ENCODE data around the gene CCDC92. TPM values are rescaled to one million over a fixed set of nuclear protein-coding genes. Genes with fewer than 3 reads are reported as not detected.
"Not testable (repeated sequence)": the region's sequence is repeated elsewhere in the genome, so short reads cannot be mapped to it uniquely, and the experiment has no call there.

Gene CCDC92
- total RNA-seq, 1 donor from 2014 or later = 25.9 TPM

- DNase-seq (ENCODE audit: low read depth) = no peak
Observed at GRCh38 chr12:123952037-123952436, 20.6 kb downstream of the CCDC92 start.

GRCh38 chr12:123951467-123951866, 21.2 kb downstream of the CCDC92 start:
- DNase-seq (ENCODE audit: low read depth) = no peak
- H3K4me3 ChIP-seq (ENCODE audit: low read depth, low read length) = no peak overlapping the region
- no peak for TF ChIP-seq CTCF (conservative IDR thresholded peaks at IDR 0.05; ENCODE audit: low read depth, low read length)

More at GRCh38 chr12:123952037-123952436, 20.6 kb downstream of the CCDC92 start:
- no peak overlapping the region for H3K4me3 ChIP-seq (ENCODE audit: low read depth, low read length)
- TF ChIP-seq CTCF (conservative IDR thresholded peaks at IDR 0.05; ENCODE audit: low read depth, low read length) = no peak

- no peak for TF ChIP-seq CTCF (conservative IDR thresholded peaks at IDR 0.05; ENCODE audit: low read depth, low read length)
- no peak for DNase-seq (ENCODE audit: low read depth)
- no peak overlapping the region for H3K4me3 ChIP-seq (ENCODE audit: low read depth, low read length)
Observed at GRCh38 chr12:123950476-123951349, 21.9 kb downstream of the CCDC92 start.

- DNase-seq (ENCODE audit: low read depth) = no peak
- H3K4me3 ChIP-seq (ENCODE audit: low read depth, low read length) = no peak overlapping the region
- TF ChIP-seq CTCF (conservative IDR thresholded peaks at IDR 0.05; ENCODE audit: low read depth, low read length) = no peak
Observed at GRCh38 chr12:123949770-123950165, 22.9 kb downstream of the CCDC92 start.

GRCh38 chr12:123948796-123949769, 23.5 kb downstream of the CCDC92 start:
- DNase-seq (ENCODE audit: low read depth) = no peak
- H3K4me3 ChIP-seq (ENCODE audit: low read depth, low read length) = no peak overlapping the region
- TF ChIP-seq CTCF (conservative IDR thresholded peaks at IDR 0.05; ENCODE audit: low read depth, low read length) = no peak

GRCh38 chr12:123948401-123948795, 24.2 kb downstream of the CCDC92 start:
- no peak overlapping the region for H3K4me3 ChIP-seq (ENCODE audit: low read depth, low read length)
- TF ChIP-seq CTCF (conservative IDR thresholded peaks at IDR 0.05; ENCODE audit: low read depth, low read length) = no peak
- no peak for DNase-seq (ENCODE audit: low read depth)

- not testable (repeated sequence) for DNase-seq (ENCODE audit: low read depth); H3K4me3 ChIP-seq (ENCODE audit: low read depth, low read length)
Observed at GRCh38 chr12:123947531-123947930, 25.1 kb downstream of the CCDC92 start.

GRCh38 chr12:123946516-123947505, 25.8 kb downstream of the CCDC92 start:
- DNase-seq (ENCODE audit: low read depth); H3K4me3 ChIP-seq (ENCODE audit: low read depth, low read length): not testable (repeated sequence)
